Neutrophil (primary cell): ENCODE results near the gene DUXB.

Experiments
- H3K27ac ChIP-seq: fragments of 200-600 bp; sonication (generic); 2 replicates; pipeline ENCODE4 v1.5.1; 2016; ENCODE audit warnings: mild to moderate bottlenecking, moderate library complexity
- H3K27me3 ChIP-seq: fragments of 200-600 bp; sonication (generic); 2 replicates; pipeline ENCODE4 v1.6.0; 2016; ENCODE audit warnings: mild to moderate bottlenecking
- H3K36me3 ChIP-seq: fragments of 200-600 bp; sonication (generic); 2 replicates; pipeline ENCODE4 v1.5.1; 2017
- H3K4me1 ChIP-seq, 2 experiments: fragments of 200-600 bp in 1 of 2; sonication (generic) in 1 of 2; 1 replicate in 1 of 2; 2 replicates in 1 of 2; pipeline versions ENCODE4 v1.5.1 to v1.6.1; 2013 to 2016; ENCODE audit warnings: low read depth in 1 of 2, low read length in 1 of 2, mild to moderate bottlenecking in 1 of 2, moderate library complexity in 1 of 2; ENCODE audit not compliant: control insufficient read depth in 1 of 2, insufficient read depth in 1 of 2
- H3K4me3 ChIP-seq, 2 experiments: fragments of 200-600 bp in 1 of 2; sonication (generic) in 1 of 2; 1 replicate in 1 of 2; 2 replicates in 1 of 2; pipeline ENCODE4 v1.5.1; 2013 to 2016; ENCODE audit warnings: low read depth in 1 of 2, low read length in 1 of 2, mild to moderate bottlenecking in 1 of 2, moderate library complexity in 1 of 2
- H3K9me3 ChIP-seq: fragments of 200-600 bp; sonication (generic); 2 replicates; pipeline ENCODE4 v1.5.1; 2016
- TF ChIP-seq, protein P1 (sequence below): fragments of 200-600 bp; sonication (generic); IDR thresholded peaks from 2 replicates; pipeline ENCODE4 v1.5.1; 2016; ENCODE audit warnings: antibody characterized with exemption

Gene DUXB

DNA sequence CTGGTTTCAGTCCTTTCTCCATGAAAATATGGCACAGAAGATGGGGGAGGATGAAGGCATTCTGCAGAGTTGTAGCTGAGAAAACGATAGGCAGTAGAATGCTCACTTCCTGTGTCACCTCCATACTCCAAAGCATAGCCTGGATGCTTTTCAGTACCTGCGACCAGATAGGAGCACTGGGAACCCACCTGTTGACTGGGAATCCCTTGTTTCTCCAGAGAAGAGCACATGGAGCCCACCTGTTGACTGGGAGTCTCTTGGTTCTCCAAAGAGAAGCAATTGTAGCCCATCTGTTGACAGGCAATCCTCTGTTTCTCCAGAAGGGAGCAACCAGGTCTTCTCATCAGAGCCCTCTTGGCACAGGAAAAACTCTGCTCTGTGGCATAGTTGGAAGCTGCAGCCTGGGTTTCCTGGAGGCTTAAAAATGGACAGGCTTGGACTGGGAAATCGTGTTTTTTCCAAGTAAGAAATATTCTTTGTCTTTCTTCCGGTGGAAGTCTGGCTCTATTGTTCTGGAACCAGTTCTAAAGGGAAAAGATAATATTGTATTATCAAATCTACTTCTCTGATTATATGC is 40.4 kb downstream of the DUXB start:
- TF ChIP-seq, protein P1, sequence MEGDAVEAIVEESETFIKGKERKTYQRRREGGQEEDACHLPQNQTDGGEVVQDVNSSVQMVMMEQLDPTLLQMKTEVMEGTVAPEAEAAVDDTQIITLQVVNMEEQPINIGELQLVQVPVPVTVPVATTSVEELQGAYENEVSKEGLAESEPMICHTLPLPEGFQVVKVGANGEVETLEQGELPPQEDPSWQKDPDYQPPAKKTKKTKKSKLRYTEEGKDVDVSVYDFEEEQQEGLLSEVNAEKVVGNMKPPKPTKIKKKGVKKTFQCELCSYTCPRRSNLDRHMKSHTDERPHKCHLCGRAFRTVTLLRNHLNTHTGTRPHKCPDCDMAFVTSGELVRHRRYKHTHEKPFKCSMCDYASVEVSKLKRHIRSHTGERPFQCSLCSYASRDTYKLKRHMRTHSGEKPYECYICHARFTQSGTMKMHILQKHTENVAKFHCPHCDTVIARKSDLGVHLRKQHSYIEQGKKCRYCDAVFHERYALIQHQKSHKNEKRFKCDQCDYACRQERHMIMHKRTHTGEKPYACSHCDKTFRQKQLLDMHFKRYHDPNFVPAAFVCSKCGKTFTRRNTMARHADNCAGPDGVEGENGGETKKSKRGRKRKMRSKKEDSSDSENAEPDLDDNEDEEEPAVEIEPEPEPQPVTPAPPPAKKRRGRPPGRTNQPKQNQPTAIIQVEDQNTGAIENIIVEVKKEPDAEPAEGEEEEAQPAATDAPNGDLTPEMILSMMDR, result no peak
- H3K27me3 ChIP-seq, result no peaks in the 10 kb centered on the region
- H3K4me3 ChIP-seq, result no peak overlapping the region
- H3K27ac ChIP-seq, result no peak overlapping the region
- no peaks in the 10 kb centered on the region for H3K9me3 ChIP-seq
- H3K4me1 ChIP-seq, result no peaks in the 10 kb centered on the region
- peaks cover 57% of the 10 kb centered on the region for H3K36me3 ChIP-seq

DNA sequence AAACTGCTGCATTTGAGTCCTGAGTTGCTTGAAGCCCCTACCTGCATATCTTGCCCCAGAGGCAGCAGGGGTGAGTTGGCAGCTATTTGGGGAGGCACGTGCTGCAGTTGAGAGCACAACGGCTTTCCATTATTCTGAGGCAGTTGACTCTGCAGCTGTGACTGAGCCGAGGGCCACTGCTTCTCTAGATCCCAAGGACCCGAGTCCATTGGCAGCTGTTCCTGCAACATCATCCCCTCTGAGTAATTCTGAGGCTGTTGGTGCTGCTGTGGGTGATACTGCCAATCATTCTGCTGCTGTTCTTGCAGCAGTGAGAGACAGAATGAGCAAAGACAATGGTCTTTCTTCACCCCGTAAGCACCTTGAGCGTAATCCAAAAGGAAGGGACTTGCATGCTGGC is 40.9 kb downstream of the DUXB start:
- Histone ChIP-seq H3K4me3 (no peak overlapping the region), H3K27me3 (no peaks in the 10 kb centered on the region), H3K27ac (no peak overlapping the region), H3K4me1 (no peaks in the 10 kb centered on the region), H3K36me3 (peaks cover 61% of the 10 kb centered on the region), H3K9me3 (no peaks in the 10 kb centered on the region)
- TF ChIP-seq, protein P1, result no peak

DNA sequence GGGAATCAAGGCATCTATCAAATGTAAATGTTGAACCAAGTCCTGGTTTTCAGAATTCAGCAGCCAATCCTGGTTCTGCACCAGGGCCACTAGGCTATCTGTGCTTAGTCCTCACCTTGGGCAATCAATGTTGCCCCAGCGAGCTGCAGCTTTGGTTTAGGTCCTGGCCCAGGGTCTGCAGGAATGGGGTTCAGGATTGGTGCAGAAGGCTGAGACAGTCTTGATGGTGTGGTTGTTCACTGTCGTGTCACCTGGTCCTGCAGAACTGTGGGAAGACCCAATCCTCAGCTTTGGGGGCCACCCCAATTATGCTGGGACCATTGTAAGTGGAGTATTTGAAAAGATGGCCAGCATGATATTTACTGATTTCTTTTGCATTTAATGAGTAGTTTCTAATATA is 43.1 kb downstream of the DUXB start:
- Histone ChIP-seq H3K27me3 (no peaks in the 10 kb centered on the region), H3K36me3 (peaks cover 75% of the 10 kb centered on the region), H3K9me3 (no peaks in the 10 kb centered on the region), H3K27ac (no peak overlapping the region), H3K4me3 (no peak overlapping the region), H3K4me1 (no peaks in the 10 kb centered on the region)
- TF ChIP-seq, protein P1, result no peak

DNA sequence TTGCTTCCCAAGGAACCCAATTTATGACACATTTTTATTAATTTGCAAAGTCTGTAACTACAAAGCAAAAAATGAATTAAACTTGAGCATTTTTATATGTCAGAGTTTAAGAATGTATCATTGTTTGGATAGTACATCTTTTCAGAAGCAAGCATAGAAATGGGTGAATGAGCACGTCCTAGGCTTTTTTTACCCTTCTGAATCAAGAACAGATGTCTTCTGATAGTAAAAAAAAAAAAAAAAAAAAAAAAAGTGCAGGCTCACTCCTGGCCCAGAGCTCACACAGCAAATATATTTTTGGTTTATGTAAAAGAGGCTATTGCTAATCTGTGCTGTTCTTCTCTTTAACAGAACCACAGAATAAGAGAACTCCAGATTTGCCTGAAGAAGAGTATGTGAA is 47.3 kb downstream of the DUXB start:
- no peaks in the 10 kb centered on the region for H3K27me3 ChIP-seq
- peaks cover 49% of the 10 kb centered on the region for H3K36me3 ChIP-seq
- no peak overlapping the region for H3K27ac ChIP-seq
- no peak overlapping the region for H3K4me3 ChIP-seq
- H3K4me1 ChIP-seq, result peaks cover 30 to 34% of the 10 kb centered on the region in 2 experiments
- TF ChIP-seq, protein P1, result no peak
- H3K9me3 ChIP-seq, result no peaks in the 10 kb centered on the region

DNA sequence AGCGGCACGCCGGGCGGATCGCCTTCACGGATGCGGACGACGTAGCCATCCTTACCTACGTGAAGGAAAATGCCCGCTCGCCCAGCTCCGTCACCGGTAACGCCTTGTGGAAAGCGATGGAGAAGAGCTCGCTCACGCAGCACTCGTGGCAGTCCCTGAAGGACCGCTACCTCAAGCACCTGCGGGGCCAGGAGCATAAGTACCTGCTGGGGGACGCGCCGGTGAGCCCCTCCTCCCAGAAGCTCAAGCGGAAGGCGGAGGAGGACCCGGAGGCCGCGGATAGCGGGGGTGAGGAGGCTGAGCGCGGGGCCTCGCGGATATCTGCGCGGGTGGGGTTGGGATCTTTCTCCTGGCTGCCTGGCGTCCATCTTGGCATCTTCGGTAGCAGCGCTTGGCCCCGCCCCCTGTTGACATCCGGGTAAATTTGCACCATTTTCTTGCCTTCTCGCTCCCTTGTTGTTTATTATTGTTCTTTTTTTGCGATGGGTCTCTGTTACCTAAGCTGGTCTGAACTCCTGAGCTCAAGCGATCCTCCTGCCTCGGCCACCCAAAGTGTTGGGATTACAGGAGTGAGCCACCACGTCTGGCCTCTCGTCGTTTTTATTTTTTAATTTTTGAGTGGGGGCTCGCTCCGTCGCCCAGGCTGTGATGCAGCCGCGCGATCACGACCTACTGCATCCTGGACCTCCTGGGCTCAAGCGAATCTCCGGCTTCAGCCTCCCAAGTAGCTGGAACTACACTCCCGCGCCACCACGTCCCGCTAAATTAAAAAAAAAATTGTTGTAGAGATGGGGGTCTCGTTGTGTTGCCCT is 52.8 kb downstream of the DUXB start:
- Histone ChIP-seq H3K27ac (peak overlapping the region; percentile 89), H3K9me3 (no peaks in the 10 kb centered on the region), H3K27me3 (no peaks in the 10 kb centered on the region), H3K4me3 (peak overlapping the region; percentile 76 to 95), H3K36me3 (peaks cover 7% of the 10 kb centered on the region), H3K4me1 (peaks cover 38 to 48% of the 10 kb centered on the region in 2 experiments)
- TF ChIP-seq, protein P1, result peak; percentile 11
